NCI-H2107 treated with DMSO at 0.1 percent for 48 hours (cell line): ENCODE measurements around the gene PRAC2.
"Not testable (repeated sequence)": the region's sequence is repeated elsewhere in the genome, so short reads cannot be mapped to it uniquely, and the experiment has no call there.

Experiments
- DNase-seq: peaks from one replicate; lab custom pipeline; 2025; ENCODE audit not compliant: unreplicated experiment; lab: John Stamatoyannopoulos, UW

The PRAC2 gene

DNA sequence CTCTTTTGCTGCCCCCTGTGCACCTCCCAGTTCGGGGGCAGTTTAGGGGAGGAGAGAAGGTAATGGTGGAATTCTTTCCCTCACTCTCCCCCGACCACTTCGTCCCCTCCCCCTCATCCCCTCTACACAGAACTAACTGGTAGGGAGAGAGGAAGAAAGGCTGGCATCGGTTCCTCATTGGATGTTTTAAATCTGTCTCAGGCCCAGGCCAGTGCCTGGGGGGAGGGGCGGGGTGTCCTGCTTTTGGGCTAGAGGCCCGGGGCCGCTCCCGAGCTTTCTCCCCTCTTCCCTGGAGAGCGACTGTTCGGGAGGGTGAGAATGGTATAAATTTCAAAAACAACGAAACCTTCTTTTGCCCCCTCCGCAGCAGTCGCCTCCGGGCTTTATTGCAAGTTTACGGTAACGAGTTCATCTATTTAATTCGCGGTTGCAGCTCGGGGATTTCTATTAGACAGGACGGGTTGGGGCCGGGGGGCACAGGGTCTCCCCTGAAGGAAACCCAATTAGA, at the start of gene PRAC2:
PRAC2 (plus strand) TSS at position 271 of the 508 bp plus-strand sequence. CDS start 1,226 bp downstream, outside the sequence.
- no peak for DNase-seq

DNA sequence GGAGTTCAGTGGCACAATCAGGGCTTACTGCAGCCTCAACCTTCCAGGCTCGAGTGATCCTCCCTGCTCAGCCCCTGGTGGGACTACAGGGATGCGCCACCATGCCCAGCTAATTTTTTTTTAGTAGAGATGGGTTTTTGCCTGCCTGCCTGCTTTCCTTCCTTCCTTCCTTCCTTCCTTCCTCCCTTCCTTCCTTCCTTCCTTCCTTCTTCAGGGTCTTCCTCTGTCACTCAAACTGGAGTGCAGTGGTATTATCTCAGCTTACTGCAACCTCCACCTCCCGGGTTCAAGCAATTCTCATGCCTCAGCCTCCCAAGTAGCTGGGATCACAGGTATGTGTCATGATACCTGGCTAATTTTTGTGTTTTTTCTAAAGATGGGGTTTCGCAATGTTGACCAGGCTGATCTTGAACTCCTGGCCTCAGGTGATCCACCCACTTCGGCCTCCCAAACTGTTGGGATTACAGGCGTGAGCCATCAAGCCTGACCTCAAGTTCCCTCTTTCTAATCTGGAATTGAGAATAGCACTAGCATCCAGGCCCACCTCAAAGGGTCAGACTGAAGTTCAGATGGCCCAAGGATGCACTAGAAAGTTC, 45.9 kb upstream of the PRAC2 start:
- no peak for DNase-seq

DNA sequence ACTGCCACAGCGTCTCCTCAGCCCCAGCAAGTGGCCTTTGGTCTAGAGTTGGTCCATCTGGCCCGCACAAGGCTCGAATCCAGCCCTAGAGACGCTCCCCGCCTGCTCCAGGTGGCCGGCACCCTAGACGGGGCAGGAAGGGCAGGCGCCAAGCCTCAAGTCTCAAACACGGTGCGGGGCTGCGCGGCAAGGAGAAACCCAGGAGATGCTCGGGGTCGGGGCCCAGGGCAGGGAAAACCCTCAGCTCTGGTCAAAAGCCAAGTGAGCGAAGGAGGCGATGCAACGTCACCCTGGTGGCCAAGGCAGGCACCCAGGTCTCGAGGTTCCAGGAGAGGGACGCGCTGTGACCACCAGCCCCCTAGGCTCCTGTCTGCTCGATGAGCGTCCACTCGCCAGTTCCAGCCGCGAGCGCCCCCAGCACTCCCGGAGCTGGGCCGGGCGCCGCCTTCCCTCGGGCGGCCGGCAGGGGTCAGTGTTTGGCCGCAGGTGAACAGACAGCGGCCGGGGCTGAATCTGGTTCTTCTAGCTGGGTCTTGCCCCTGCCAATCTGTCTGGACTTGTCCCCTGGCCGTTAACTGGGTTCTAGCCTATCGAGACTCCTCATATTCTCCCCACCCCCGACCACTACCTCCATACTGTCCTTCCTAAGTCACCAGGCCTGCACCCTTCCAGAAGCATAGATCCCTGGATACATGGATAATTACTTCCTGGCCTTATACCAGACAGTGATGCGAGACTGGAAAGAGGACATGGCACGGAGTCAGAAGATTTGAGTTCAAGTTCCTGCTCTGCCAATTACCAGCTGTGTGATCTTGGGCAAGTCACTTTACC, 44.6 kb upstream of the PRAC2 start:
- DNase-seq: peak; percentile 20

DNA sequence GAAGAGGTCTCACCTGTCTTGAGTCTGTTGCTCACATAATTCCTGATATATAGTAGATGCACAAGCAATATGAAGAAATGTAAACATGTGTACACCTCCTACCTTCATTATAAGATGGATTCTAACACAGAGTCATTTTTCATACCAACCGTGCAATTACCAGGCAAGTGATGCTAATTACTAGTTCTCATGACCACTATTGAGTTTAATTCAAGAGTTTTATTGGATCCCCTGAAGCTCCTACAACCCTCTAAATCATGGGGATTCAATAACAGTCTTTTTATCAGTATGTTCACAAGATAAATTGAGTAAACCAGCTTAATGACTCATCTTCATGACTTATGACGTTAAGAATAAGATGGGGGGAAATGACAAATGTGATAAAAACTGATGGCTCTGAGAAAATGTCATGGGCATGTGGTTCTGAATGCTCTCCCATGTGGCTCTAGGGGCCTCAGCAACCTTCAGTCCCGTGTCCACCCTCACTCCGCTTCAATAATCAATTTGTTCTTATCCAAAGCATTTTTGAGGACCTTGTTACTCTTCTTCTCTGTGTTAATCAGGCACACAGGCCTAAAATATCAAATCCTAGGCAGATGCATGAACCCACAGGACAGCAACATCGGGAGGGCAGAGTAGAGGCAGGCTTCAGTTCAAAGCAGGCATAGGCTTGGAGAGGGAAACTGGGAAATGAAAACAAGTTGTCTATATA, 43.4 kb upstream of the PRAC2 start:
- DNase-seq: no peak

DNA sequence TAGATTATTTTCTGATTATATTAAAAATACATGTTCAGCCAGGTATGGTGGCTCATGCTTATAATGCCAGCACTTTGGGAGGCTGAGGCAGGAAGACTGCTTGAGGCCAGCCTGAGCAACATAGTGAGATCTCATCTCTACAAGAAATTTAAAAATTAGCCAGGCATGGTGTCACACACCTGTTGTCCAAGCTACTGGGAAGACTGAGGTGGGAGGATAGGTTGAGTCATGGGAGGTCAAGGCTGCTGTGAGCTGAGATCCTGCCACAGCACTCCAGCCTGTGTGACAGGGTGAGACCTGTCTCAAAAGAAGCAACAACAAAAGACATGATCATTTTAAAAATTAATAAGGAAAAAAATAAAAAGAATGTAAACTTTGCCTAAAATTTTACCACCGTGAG, 41.4 kb upstream of the PRAC2 start:
- DNase-seq: no peak

DNA sequence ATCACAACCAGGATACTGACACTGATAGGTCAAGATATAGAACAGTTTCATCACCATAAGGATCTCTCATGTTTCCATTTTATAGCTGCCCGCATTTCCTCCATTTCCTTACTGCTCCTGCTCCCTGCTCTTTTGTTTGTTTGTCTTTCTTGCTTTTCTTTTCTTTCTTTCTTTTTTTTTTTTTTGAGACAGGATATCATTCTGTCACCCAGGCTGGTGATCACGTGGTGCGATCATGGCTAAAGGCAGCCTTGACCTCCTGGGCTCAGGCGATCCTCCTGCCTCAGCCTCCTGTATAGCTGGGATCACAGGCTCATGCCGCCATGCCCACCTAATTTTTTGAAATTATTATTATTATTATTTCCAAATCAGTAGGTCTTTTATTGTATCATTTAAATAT, 32.3 kb upstream of the PRAC2 start:
- DNase-seq: no peak

DNA sequence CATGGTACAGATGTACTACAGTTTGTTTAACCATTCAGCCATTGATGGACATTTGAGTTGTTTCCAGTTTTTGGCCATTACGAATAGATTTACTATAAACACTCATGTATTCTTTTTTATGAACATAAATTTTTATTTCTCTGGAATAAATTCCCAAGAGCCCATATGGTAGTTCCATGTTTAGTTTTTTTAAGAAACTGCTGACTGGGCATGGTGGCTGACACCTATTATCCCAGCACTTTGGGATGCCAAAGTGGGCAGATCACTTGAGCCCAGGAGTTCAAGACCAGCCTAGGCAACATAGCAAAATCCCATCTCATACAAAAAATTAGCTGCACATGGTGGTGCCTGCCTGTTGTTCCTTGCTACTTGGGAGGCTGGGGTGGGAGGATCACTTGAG, 30.9 kb upstream of the PRAC2 start:
- DNase-seq: no peak

DNA sequence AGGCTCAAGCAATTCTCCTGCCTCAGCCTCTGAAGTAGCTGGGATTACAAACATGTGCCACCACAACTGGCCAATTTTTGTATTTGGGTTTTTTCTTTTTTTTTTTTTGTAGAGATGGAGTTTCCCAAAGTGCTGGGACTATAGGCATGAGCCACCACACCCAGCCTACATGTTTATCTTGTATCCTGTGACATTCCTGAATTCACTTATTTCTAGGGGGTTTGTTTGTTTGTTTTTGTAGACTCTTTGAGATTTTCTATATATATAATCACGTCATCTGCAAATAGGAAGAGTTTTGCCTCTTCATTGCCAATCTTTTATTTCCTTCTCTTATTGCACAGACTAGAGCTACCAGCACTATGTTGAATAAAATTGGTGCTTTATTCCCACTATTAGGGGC, 29.8 kb upstream of the PRAC2 start:
- DNase-seq: no peak

DNA sequence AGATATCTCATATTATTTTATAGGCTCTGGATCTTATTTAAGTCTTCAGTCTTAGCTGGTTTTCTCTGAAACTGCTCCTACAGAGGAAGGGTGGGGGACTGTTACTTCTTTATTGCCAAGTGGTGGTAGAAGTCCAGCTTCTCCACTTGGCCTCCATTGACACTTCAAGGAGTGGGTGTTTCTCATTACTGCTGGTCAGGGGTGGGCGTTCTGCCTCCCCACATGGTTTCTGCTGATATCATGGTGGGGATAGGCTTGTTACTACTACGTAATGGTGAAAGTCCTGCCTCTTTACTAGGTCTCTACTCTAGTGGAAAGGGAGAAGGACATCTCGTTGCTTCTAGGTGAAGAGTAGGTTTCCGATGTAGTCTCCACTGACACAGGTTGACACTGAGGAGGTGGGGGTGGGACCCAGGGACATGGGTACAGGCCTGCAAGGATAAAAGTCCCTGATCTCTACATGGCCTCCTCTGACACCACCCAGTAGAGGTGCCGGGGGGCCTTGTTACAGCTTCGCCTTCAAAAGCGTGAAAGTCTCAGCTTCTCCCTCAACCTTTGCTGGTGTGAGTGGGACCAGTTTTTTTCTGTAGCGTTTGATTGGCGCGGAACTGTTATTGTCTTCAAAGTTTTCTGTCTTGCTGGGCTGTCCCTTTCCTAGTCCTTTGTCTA, 21.0 kb upstream of the PRAC2 start:
- no peak for DNase-seq

DNA sequence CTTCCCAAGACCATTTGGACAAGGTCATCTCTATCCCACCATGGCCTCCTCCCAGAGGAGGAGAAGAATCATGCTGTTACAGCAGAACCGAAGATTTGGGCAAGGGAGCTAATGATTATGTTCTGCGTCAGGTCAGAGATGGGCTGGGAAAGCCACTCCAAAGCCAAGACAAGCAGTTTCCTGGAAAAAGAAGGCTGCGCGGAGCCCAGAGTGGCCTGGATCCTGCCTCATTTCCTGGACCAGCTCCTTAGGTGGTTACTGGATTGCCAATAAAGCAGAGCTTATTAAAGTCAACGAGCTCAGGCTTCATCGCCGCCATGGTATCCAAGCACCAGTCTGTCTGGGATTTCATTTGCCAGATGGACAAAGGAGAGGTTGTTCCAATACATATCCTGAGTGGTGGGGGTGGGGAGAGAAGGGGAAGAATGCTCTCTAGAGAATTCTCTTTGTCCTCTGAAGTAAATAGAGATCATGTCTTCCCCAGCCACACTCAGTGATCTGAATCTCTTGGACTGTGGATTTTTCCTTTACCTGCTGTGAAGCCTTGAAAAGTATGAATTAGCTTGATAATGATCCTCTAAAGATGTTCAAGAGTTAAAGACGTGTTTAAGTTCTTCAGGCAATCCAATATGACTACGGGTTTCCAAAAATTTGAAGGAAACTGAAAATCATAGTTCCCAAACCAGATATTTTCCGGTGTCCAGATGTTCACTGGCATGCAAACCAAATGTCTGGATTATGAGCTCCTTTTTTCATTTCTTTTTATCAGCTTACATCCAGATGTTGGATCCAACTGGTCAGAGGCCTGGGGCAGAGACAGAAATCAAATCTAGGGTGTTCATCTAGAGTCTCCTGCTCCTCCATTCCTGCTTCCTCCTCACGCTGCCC, 18.4 kb upstream of the PRAC2 start:
- no peak for DNase-seq

DNA sequence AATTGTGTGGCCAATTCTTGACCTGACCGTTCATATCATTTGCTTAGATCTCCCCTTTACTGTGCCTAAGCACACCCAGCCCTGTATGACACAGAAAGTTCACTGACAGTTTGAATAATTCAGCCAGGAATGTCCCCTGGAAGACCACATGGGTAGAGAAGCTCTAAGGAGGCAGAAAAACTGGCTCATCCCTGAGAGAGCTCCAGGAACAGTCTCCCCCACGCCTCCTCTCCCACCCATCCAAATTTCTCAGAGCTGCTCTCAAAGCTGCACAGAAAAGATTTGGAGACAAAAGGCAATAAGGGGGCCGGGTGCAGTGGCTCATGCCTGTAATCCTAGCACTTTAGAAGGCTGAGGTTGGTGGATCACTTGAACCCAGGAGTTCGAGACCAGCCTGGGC, 11.9 kb upstream of the PRAC2 start:
- DNase-seq: no peak

DNA sequence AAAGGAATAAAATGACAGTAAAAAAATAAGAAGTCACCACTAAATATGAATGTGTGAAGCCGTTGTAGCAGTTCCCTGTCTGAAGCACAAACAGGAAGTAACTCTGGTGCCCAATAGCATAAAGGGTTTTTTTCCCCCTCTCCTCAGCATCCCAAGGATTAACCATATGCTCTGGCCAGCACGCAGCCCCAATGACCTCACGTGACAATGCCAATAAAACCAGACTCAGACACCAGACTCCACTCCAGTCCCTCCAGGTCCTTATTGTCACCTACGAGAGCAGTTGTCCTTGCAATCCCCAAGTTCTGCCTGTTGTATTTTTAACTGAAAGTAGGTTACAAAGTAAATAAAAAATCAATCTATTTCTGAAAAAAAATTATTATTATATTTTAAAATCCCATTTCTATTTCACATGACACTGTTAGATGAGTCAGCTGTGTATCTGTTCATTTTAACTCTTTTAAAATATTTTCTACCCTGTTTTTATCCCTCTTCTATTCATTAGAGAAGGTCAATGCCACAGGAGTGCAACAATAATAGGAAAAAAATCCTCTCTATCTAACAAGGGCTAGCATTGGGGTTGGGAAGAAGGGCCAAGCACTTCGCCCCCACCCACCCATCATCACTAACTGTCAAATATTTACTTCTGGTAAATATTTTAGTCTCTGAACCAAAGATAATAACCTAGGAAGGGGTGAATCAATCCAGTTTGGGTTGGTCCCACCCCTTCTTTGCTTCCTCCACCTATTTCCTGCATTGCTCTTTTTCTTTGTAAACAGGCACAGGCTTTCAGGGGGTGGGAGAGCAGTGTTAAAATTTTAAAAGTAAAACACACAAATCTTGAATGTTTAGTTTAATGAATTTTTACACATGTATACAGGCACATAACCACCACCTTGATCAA, 7.2 kb upstream of the PRAC2 start:
- no peak for DNase-seq

DNA sequence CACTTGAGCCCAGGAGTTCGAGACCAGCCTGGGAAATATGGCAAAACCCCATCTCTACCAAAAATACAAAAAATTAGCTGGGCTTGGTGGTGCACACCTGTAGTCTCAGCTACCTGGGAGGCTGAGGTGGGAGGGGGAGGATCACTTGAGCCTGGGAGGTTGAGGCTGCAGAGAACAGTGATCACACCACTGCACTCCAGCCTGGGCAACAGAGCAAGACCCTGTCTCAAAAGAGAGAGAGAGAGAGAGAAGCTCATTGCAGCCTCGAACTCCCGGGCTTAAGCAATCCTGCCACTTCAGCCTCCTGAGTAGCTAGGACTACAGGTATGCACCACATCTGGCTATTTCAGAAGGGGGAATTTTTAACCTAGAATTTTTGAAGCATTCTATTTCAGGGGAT, 6.4 kb upstream of the PRAC2 start:
- not testable (repeated sequence) for DNase-seq

DNA sequence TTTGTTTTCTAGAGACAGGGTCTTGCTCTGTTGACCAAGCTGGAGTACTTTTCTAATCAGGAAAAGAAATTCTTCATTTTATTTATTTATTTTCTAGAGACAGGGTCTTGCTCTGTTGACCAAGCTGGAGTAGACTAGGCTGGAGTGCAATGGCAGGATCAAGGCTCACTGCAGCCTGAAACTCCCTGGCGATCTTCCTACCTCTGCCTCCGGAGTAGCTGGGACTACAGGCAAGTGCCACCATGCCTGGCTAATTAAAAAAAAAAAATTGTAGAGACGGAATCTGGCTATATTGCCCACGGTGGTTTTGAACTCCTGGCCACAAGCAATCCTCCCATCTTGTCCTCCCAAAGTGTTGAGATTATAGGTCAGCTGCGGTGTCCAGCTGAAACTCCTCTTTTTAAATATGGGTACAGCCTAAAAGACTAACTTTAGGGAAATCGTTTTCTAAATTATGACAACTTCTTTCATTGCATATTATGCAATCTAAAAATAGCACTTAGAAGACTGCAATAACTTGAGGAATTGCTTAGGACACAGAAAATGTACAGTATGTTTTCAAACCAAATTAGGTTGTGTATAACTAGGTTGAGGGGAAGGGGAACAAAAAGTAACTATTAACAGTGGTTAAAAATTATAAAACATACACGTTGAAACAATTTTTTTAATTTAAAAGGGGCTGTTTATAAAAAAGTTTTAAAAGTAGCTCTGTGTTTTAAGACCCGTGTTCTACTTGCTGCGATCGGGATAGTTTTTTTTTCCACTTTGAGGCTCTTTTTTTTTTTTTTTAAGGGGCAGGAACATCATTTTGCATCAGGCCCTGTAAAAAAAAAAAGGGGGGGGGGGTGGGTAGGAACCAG, 5.4 kb upstream of the PRAC2 start:
- DNase-seq: no peak

DNA sequence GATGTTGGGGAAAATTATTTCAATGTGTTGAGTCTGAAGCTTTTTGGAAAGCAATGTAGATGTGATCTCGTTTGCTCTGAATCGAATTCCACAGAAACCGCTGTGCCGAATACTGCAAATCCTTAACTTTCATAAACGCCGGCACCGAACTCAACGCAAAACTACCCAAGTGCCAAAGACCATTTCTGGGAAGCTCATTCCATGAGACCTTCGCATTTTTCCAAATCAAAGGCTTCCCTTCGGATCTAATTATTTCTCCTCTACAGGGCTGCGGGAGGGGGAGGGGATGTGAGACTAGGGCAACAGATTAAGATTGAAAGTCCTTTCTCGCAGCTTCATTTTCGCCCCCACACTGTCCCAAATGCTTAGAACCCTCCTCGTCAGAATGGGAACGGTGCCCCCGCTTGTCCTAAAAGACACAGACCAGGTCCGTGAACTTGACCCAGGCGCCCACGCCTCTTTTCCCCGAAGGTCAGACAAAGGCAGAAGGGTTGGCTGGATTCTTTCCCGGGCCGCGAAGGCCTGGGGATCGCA, 4.7 kb upstream of the PRAC2 start:
- DNase-seq: no peak

DNA sequence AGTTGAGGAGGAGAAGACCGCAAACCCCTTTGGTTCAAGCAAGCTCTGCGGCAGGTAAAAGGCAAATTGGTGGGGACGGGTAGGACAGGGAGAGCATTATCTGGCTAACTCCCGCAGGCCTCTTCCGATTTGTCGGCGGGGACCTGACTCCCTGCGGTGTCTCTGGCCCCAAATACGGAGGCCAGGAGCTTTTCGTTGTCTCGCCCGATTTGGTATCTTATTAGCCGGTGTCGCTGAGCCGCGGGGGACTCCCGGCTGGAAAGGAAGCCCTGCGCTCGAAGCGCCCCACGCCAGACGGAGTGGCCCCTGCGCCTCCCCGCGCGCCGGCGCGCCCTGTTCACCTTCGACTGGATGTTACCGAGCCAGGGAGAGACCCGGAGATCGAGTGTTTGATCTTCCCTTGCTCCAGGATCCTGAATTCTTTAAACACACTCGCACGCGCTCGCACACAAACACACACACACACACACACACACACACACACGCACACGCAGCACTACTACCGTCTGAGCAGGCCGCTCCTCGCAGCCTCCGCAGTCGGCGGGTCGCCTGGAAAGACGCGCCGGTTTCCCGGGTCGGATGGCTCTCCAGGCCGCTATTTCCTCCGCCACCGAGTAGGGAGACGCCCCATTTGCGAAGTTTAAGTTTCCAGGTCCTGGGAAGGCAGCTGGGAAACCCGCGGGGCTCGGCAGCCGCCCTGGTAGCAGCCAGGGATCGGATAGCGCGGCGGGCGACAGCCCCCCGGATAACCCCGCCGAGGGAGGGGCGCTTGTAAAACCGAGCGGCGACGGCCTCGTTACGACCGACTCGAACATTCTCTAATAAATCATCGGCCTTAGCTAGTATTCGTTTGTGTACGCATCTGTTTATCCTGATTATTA, 4.0 kb upstream of the PRAC2 start:
- no peak for DNase-seq

DNA sequence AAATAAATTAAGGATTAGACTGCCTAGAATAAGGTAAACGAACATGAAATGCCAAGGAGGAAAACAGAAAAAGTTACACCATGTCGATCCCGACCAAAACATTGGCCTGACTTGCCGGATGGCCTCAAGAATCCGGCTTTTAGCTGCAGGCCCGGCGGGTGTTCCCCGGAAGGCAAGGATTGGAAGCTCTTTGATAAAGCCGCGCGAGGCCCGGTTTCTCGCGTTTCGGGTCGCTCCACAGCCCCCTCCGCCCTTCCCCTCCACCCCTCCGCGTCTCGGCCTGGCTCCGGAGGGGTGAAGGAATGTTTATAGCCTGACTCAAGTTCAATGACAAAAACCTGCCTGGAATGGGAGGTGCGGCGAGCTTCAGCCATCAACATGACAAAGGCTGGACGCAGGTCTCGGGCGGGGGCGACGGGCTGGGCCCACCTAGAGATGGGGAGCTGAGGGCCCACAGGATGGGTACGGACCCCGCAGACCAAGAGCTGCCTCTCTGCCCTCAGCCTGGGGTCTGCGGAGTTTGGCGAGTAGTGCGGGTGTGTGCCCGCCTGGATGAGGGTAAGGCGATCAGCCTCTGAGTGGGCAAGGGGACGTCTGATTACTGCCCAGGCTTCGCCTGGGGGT, 3.2 kb upstream of the PRAC2 start:
- DNase-seq: no peak
